HFFc6 (cell line): Measurements from ENCODE around the gene DPH5. TPM values are rescaled to one million over a fixed set of nuclear protein-coding genes. Genes with fewer than 3 reads are reported as not detected.
A peak's percentile ranks its signal among the peaks of the same experiment; 100 is the strongest.
"Not testable (repeated sequence)": the region's sequence is repeated elsewhere in the genome, so short reads cannot be mapped to it uniquely, and the experiment has no call there.

Source experiments
- DNase-seq: peaks from one replicate; pipeline ENCODE4 v3.0.0-alpha.2; 2018
- H3K27ac Mint-ChIP-seq: 2 replicates; pipeline ENCODE4 v1.8.0; 2020; ENCODE audit warnings: mild to moderate bottlenecking, mixed read lengths
- H3K27me3 Mint-ChIP-seq: 2 replicates; pipeline ENCODE4 v1.8.0; 2021; ENCODE audit warnings: mild to moderate bottlenecking, moderate library complexity, mixed read lengths; ENCODE audit not compliant: insufficient read depth
- H3K36me3 Mint-ChIP-seq: 2 replicates; pipeline ENCODE4 v1.8.0; 2021; ENCODE audit warnings: low read depth, mixed read lengths
- H3K4me1 Mint-ChIP-seq: 2 replicates; pipeline ENCODE4 v1.8.0; 2020; ENCODE audit warnings: low read depth, mixed read lengths
- H3K4me3 Mint-ChIP-seq: 2 replicates; pipeline ENCODE4 v1.8.0; 2020; ENCODE audit warnings: mild to moderate bottlenecking, moderate library complexity, mixed read lengths
- H3K9me3 Mint-ChIP-seq: 2 replicates; pipeline ENCODE4 v1.8.0; 2020; ENCODE audit warnings: mild to moderate bottlenecking, mixed read lengths
- CTCF ChIP-seq: fragments of 200-600 bp; sonication (generic); IDR thresholded peaks from 2 replicates; pipeline ENCODE4 v1.5.0; 2021; ENCODE audit warnings: antibody characterized with exemption, mild to moderate bottlenecking
- total RNA-seq, 6 experiments: library from RNA; stranded (reverse); fragmentation: NEBNext Ultra II Directional; extraction: Animal tissue kit (Norgen Biotek cat#: 25700); gene quantifications; 2 replicates in 1 of 6; 3 replicates in 5 of 6; pipeline ENCODE4 v1.2.3, GENCODE V29; 2021

The DPH5 gene
- total RNA-seq, 6 experiments from 2014 or later: 38.1 to 49.8 (median 39.3) TPM

GRCh38 chr1:101043776-101044175, 18.2 kb upstream of the DPH5 start:
- peaks cover 9% of the 10 kb centered on the region; the same call in 1 of the 2 replicates for H3K4me1 Mint-ChIP-seq
- TF ChIP-seq CTCF: peak; percentile 52
- no peak overlapping the region for H3K4me3 Mint-ChIP-seq
- H3K36me3 Mint-ChIP-seq: peaks cover 27% of the 10 kb centered on the region
- peaks cover 19% of the 10 kb centered on the region for H3K9me3 Mint-ChIP-seq
- no peak overlapping the region for H3K27ac Mint-ChIP-seq
- no peaks in the 10 kb centered on the region for H3K27me3 Mint-ChIP-seq
- DNase-seq: peak; percentile 55

GRCh38 chr1:101041300-101041699, 15.7 kb upstream of the DPH5 start:
- H3K9me3 Mint-ChIP-seq: peaks cover 19% of the 10 kb centered on the region
- no peak for DNase-seq

GRCh38 chr1:101040666-101041065, 15.1 kb upstream of the DPH5 start:
- Mint-ChIP-seq H3K27me3 (no peaks in the 10 kb centered on the region), H3K36me3 (peaks cover 40% of the 10 kb centered on the region)

More at GRCh38 chr1:101041300-101041699, 15.7 kb upstream of the DPH5 start:
- Mint-ChIP-seq H3K27me3 (no peaks in the 10 kb centered on the region), H3K4me1 (peaks cover 20% of the 10 kb centered on the region; the same call in 1 of the 2 replicates), H3K27ac (no peak overlapping the region), H3K4me3 (no peak overlapping the region), H3K36me3 (peaks cover 37% of the 10 kb centered on the region)
- TF ChIP-seq CTCF: no peak

GRCh38 chr1:101039245-101039644, 13.7 kb upstream of the DPH5 start:
- H3K9me3 Mint-ChIP-seq: peaks cover 19% of the 10 kb centered on the region
- no peak overlapping the region for H3K4me3 Mint-ChIP-seq
- no peak for DNase-seq
- H3K36me3 Mint-ChIP-seq: peaks cover 40% of the 10 kb centered on the region
- H3K27me3 Mint-ChIP-seq: no peaks in the 10 kb centered on the region
- no peak for TF ChIP-seq CTCF
- peaks cover 20% of the 10 kb centered on the region; the same call in 1 of the 2 replicates for H3K4me1 Mint-ChIP-seq
- no peak overlapping the region for H3K27ac Mint-ChIP-seq

More at GRCh38 chr1:101040666-101041065, 15.1 kb upstream of the DPH5 start:
- H3K4me3 Mint-ChIP-seq: no peak overlapping the region
- H3K9me3 Mint-ChIP-seq: peaks cover 19% of the 10 kb centered on the region
- no peak overlapping the region for H3K27ac Mint-ChIP-seq
- no peak for DNase-seq
- no peak for TF ChIP-seq CTCF
- peaks cover 20% of the 10 kb centered on the region; the same call in 1 of the 2 replicates for H3K4me1 Mint-ChIP-seq

- Mint-ChIP-seq H3K36me3 (peaks cover 40% of the 10 kb centered on the region), H3K4me1 (peaks cover 20% of the 10 kb centered on the region; the same call in 1 of the 2 replicates), H3K27ac (no peak overlapping the region), H3K9me3 (peaks cover 19% of the 10 kb centered on the region), H3K4me3 (no peak overlapping the region), H3K27me3 (no peaks in the 10 kb centered on the region)
- TF ChIP-seq CTCF: no peak
- no peak for DNase-seq
Observed at GRCh38 chr1:101037316-101037715, 11.7 kb upstream of the DPH5 start.

- Mint-ChIP-seq H3K27ac (no peak overlapping the region), H3K27me3 (no peaks in the 10 kb centered on the region), H3K9me3 (no peaks in the 10 kb centered on the region), H3K4me3 (no peak overlapping the region), H3K4me1 (peaks cover 20% of the 10 kb centered on the region), H3K36me3 (peaks cover 13% of the 10 kb centered on the region)
- no peak for DNase-seq
- TF ChIP-seq CTCF: no peak
Observed at GRCh38 chr1:101033017-101033416, 7.4 kb upstream of the DPH5 start.

GRCh38 chr1:101032129-101032528, 6.5 kb upstream of the DPH5 start:
- H3K27ac Mint-ChIP-seq, DNase-seq, H3K4me3 Mint-ChIP-seq, H3K27me3 Mint-ChIP-seq, H3K9me3 Mint-ChIP-seq: not testable (repeated sequence)
- Mint-ChIP-seq H3K36me3 (peaks cover 18% of the 10 kb centered on the region), H3K4me1 (peaks cover 26% of the 10 kb centered on the region)
